ENCODE measurements around the gene TUBB3. TPM values are rescaled to one million over a fixed set of nuclear protein-coding genes. Genes with fewer than 3 reads are reported as not detected.

TUBB3 gene
- total and polyA plus RNA-seq, 2 of the 8 experiments (the other 6 are each of a cell fraction or from before 2014, with no cell fraction given): 275 to 393 TPM

DNA sequence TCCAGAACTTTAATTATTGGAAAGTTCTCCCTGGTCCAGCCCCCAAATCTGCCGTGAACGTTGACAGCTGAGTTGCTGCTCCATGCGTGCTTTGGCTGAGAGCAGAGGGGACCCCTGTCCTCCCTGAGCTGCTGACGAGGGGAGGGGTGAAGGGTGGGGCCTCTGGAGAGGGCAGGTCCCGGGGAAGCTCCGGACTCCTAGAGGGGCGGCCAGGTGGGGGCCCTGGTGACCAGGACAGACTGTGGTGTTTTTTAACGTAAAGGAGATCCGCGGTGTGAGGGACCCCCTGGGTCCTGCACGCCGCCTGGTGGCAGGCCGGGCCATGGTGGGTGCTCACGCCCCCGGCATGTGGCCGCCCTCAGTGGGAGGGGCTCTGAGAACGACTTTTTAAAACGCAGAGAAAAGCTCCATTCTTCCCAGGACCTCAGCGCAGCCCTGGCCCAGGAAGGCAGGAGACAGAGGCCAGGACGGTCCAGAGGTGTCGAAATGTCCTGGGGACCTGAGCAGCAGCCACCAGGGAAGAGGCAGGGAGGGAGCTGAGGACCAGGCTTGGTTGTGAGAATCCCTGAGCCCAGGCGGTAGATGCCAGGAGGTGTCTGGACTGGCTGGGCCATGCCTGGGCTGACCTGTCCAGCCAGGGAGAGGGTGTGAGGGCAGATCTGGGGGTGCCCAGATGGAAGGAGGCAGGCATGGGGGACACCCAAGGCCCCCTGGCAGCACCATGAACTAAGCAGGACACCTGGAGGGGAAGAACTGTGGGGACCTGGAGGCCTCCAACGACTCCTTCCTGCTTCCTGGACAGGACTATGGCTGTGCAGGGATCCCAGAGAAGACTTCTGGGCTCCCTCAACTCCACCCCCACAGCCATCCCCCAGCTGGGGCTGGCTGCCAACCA lies 4.4 kb upstream of the TUBB3 start, which contains the start of gene MC1R:
TSS of gene MC1R (plus strand) at position 410 of the 895 bp plus-strand sequence. CDS start at position 807, 397 bp downstream.
- 15% methylated on average over 22 of the region's 23 CpGs; no CpG with 5 or more reads in 1 of the 2 experiments for WGBS, 2 experiments (ENCODE audit: extremely low coverage in 1 of 2, insufficient coverage in 1 of 2, insufficient read length in 1 of 2, insufficient replicate concordance in 2 of 2, low coverage in 1 of 2, low lambda C conversion rate in 2 of 2, missing lambda C conversion rate in 1 of 2)
- POLR2A ChIA-PET (ENCODE audit: partially characterized antibody): interaction anchor here (0.5 to 2.6 kb wide), 8 partner anchors 10 to 432 kb away, joined by 3 to 17 read pairs (median 4); partner anchors contain the start of genes DBNDD1 and TCF25
- H3K23ac ChIP-seq (ENCODE audit: insufficient read length): no peak within 1 kb of the TSS
- peak within 1 kb of the TSS; percentile 32 for H3K4ac ChIP-seq (replicated peaks; ENCODE audit: insufficient read length, low read depth, low read length)
- H3K79me2 ChIP-seq (ENCODE audit: control insufficient read depth in 1 of 2, insufficient read depth in 2 of 2, low read length in 2 of 2): no peaks in the 10 kb centered on the region
- no peaks in the 10 kb centered on the region for H3K9me3 ChIP-seq (ENCODE audit: insufficient read depth in 2 of 2, low read depth in 1 of 2, low read length in 1 of 2)
- no peak within 1 kb of the TSS for H3K27ac ChIP-seq (ENCODE audit: low read depth, low read length)
- CTCF ChIA-PET (ENCODE audit: partially characterized antibody): interaction anchor here (0.7 to 8.7 kb wide), 7 partner anchors 9 to 102 kb away, joined by 3 to 70 read pairs (median 3); no protein-coding TSS in a partner anchor
- H3K4me1 ChIP-seq (replicated peaks in 1 of 4; ENCODE audit: control insufficient read depth in 3 of 4, insufficient read depth in 4 of 4, low read length in 3 of 4): peaks cover 0 to 29% (median 18%) of the 10 kb centered on the region in 4 experiments; a peak in 6 of 7 replicates
- peaks cover 0 to 5% of the 10 kb centered on the region in 2 experiments for H4K20me1 ChIP-seq (replicated peaks in 1 of 2; ENCODE audit: control insufficient read depth in 1 of 2, insufficient read depth in 2 of 2, low read length in 2 of 2)
- H2BK12ac ChIP-seq (ENCODE audit: low read depth, low read length): peak within 1 kb of the TSS; percentile 63; the same call in 1 of the 2 replicates
- H4K8ac ChIP-seq (ENCODE audit: extremely low read depth, insufficient read depth, low read length): peak within 1 kb of the TSS; percentile 81; the same call in 1 of the 2 replicates
- peak within 1 kb of the TSS; percentile 99 for H4K91ac ChIP-seq (replicated peaks; ENCODE audit: insufficient read length, low read length)
- H3K23me2 ChIP-seq (ENCODE audit: low read depth, low read length): peaks cover 20% of the 10 kb centered on the region
- H2AFZ ChIP-seq (ENCODE audit: low read length): 0 out of 2 replicates have a peak within 1 kb of the TSS, but pooled peaks have one; percentile 52
- H2AK5ac ChIP-seq (ENCODE audit: low read depth, low read length): peak within 1 kb of the TSS; percentile 28; the same call in 1 of the 2 replicates
- H2BK5ac ChIP-seq (ENCODE audit: low read depth, low read length): peak within 1 kb of the TSS; percentile 4; the same call in 1 of the 2 replicates
- H3K9ac ChIP-seq (replicated peaks in 1 of 4; ENCODE audit: extremely low read depth in 1 of 4, low read depth in 3 of 4, low read length in 3 of 4): peak within 1 kb of the TSS in 2 of 4 experiments; percentile 16 to 37; a peak in 5 of 7 replicates
- peak within 1 kb of the TSS; percentile 51 for H4K5ac ChIP-seq (ENCODE audit: insufficient read length, low read depth, low read length)
- peak within 1 kb of the TSS; percentile 88; the same call in 1 of the 2 replicates for H2BK15ac ChIP-seq (ENCODE audit: low read length)
- H3K18ac ChIP-seq (ENCODE audit: extremely low read depth, low read length): peak within 1 kb of the TSS; percentile 41
- no peak for FAIRE-seq
- H3K27me3 ChIP-seq (replicated peaks in 1 of 4; ENCODE audit: control insufficient read depth in 3 of 4, extremely low read depth in 1 of 4, insufficient read depth in 3 of 4, low read length in 3 of 4): peaks cover 0 to 19% (median 16%) of the 10 kb centered on the region in 4 experiments; a peak in 6 of 7 replicates
- no peak within 1 kb of the TSS for H3K56ac ChIP-seq (replicated peaks; ENCODE audit: insufficient read length, low read depth, low read length)
- H3K4me2 ChIP-seq (ENCODE audit: insufficient read depth in 1 of 2, low read depth in 2 of 2, low read length in 2 of 2): peak within 1 kb of the TSS; percentile 94 to 98
- H2BK120ac ChIP-seq (replicated peaks; ENCODE audit: low read depth, low read length): no peak within 1 kb of the TSS
- H3K79me1 ChIP-seq (ENCODE audit: low read depth, low read length): no peaks in the 10 kb centered on the region
- H3K4me3 ChIP-seq (ENCODE audit: extremely low read depth in 1 of 4, insufficient read depth in 2 of 4, low read depth in 3 of 4, low read length in 4 of 4): peak within 1 kb of the TSS; percentile 53 to 66 (median 62)
- H3K14ac ChIP-seq (ENCODE audit: insufficient read length): no peak within 1 kb of the TSS
- DNase-seq (ENCODE audit: low read depth in 1 of 2, low spot score in 2 of 2): peak in 1 of 2 experiments; percentile 78
- H2BK20ac ChIP-seq (ENCODE audit: low read length): no peak within 1 kb of the TSS
- no peaks in the 10 kb centered on the region for H3K36me3 ChIP-seq (ENCODE audit: control insufficient read depth in 2 of 4, insufficient read depth in 4 of 4, low read length in 3 of 4)
- TF ChIP-seq, protein P1, sequence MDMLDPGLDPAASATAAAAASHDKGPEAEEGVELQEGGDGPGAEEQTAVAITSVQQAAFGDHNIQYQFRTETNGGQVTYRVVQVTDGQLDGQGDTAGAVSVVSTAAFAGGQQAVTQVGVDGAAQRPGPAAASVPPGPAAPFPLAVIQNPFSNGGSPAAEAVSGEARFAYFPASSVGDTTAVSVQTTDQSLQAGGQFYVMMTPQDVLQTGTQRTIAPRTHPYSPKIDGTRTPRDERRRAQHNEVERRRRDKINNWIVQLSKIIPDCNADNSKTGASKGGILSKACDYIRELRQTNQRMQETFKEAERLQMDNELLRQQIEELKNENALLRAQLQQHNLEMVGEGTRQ (IDR thresholded peaks at IDR 0.05; ENCODE audit: low read length): no peak
- no peak for TF ChIP-seq GABPA (IDR thresholded peaks at IDR 0.05; ENCODE audit: borderline replicate concordance, insufficient read depth, low read length)
- TF ChIP-seq FOSL1 (IDR thresholded peaks at IDR 0.05; ENCODE audit: insufficient read depth, low read depth, low read length): no peak
- TF ChIP-seq MAX (IDR thresholded peaks at IDR 0.05): peak; percentile 67
- no peak for TF ChIP-seq KDM1A (IDR thresholded peaks at IDR 0.05; ENCODE audit: borderline replicate concordance, low read length)
- 0 out of 2 replicates have a peak, but pooled peaks have one; percentile 1 for TF ChIP-seq SUZ12 (IDR thresholded peaks at IDR 0.05; ENCODE audit: low read length)
- no peak for TF ChIP-seq RXRA (IDR thresholded peaks at IDR 0.05; ENCODE audit: insufficient read depth, low read depth, low read length)
